ENCODE data around the gene PLRG1.

PLRG1 gene

GRCh38 chr4:154559494-154560418, 9.6 kb upstream of the PLRG1 start:
- Histone ChIP-seq H3K9me3 (ENCODE audit: control insufficient read depth, low read length) (no peaks in the 10 kb centered on the region), H3K27ac (ENCODE audit: insufficient read depth, low read length, poor library complexity, severe bottlenecking) (no peak overlapping the region), H3K4me1 (ENCODE audit: control insufficient read depth, insufficient read depth, low read length, poor library complexity, severe bottlenecking) (no peaks in the 10 kb centered on the region), H3K27me3 (replicated peaks; ENCODE audit: control insufficient read depth, insufficient read depth, low read length, poor library complexity, severe bottlenecking) (no peaks in the 10 kb centered on the region), H3K36me3 (ENCODE audit: control insufficient read depth, insufficient read depth, low read length) (no peaks in the 10 kb centered on the region), H3K4me3 (ENCODE audit: insufficient read depth, low read depth, low read length, poor library complexity, severe bottlenecking) (no peak overlapping the region)
- DNase-seq, result no peak

- Histone ChIP-seq H3K27me3 (replicated peaks; ENCODE audit: control insufficient read depth, insufficient read depth, low read length, poor library complexity, severe bottlenecking) (no peaks in the 10 kb centered on the region), H3K27ac (ENCODE audit: insufficient read depth, low read length, poor library complexity, severe bottlenecking) (no peak overlapping the region), H3K4me1 (ENCODE audit: control insufficient read depth, insufficient read depth, low read length, poor library complexity, severe bottlenecking) (no peaks in the 10 kb centered on the region), H3K4me3 (ENCODE audit: insufficient read depth, low read depth, low read length, poor library complexity, severe bottlenecking) (no peak overlapping the region), H3K36me3 (ENCODE audit: control insufficient read depth, insufficient read depth, low read length) (no peaks in the 10 kb centered on the region), H3K9me3 (ENCODE audit: control insufficient read depth, low read length) (no peaks in the 10 kb centered on the region)
- DNase-seq, result no peak
These were observed 8.9 kb upstream of the PLRG1 start for GRCh38 chr4:154559141-154559493.

- H3K27ac ChIP-seq (ENCODE audit: insufficient read depth, low read length, poor library complexity, severe bottlenecking), result no peak overlapping the region
- H3K36me3 ChIP-seq (ENCODE audit: control insufficient read depth, insufficient read depth, low read length), result peaks cover 7% of the 10 kb centered on the region
- H3K9me3 ChIP-seq (ENCODE audit: control insufficient read depth, low read length), result no peaks in the 10 kb centered on the region
- peak; percentile 40 to 62 (median 51) for DNase-seq
- H3K4me1 ChIP-seq (ENCODE audit: control insufficient read depth, insufficient read depth, low read length, poor library complexity, severe bottlenecking), result peaks cover 15% of the 10 kb centered on the region
- no peaks in the 10 kb centered on the region for H3K27me3 ChIP-seq (replicated peaks; ENCODE audit: control insufficient read depth, insufficient read depth, low read length, poor library complexity, severe bottlenecking)
- H3K4me3 ChIP-seq (ENCODE audit: insufficient read depth, low read depth, low read length, poor library complexity, severe bottlenecking), result no peak overlapping the region
These were observed 1.9 kb upstream of the PLRG1 start for GRCh38 chr4:154551872-154552686.

DNA sequence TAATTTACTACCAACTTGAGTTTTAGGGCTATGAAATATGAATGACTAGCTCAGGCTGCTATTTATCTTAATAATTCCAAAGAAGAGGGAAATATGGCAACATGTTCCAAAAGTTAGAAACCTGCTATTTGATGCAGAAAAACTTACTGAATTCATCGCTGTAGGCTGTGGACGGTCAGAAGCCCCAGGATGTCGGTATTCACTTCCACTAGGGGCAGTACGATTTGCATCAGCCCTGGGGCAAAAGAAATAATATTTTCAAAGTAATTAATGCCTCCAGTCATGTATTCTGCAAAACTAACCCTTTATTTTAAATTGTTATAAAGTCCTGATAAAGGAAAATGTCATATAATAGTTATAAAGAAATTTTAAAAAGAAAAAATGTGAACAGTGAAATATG, 4.5 kb downstream of the PLRG1 start:
- H3K36me3 ChIP-seq (ENCODE audit: control insufficient read depth, insufficient read depth, low read length), result peaks cover 64% of the 10 kb centered on the region
- H3K27me3 ChIP-seq (replicated peaks; ENCODE audit: control insufficient read depth, insufficient read depth, low read length, poor library complexity, severe bottlenecking), result no peaks in the 10 kb centered on the region
- no peak overlapping the region for H3K4me3 ChIP-seq (ENCODE audit: insufficient read depth, low read depth, low read length, poor library complexity, severe bottlenecking)
- no peaks in the 10 kb centered on the region for H3K9me3 ChIP-seq (ENCODE audit: control insufficient read depth, low read length)
- H3K4me1 ChIP-seq (ENCODE audit: control insufficient read depth, insufficient read depth, low read length, poor library complexity, severe bottlenecking), result peaks cover 15% of the 10 kb centered on the region
- no peak overlapping the region for H3K27ac ChIP-seq (ENCODE audit: insufficient read depth, low read length, poor library complexity, severe bottlenecking)
- no peak for DNase-seq

DNA sequence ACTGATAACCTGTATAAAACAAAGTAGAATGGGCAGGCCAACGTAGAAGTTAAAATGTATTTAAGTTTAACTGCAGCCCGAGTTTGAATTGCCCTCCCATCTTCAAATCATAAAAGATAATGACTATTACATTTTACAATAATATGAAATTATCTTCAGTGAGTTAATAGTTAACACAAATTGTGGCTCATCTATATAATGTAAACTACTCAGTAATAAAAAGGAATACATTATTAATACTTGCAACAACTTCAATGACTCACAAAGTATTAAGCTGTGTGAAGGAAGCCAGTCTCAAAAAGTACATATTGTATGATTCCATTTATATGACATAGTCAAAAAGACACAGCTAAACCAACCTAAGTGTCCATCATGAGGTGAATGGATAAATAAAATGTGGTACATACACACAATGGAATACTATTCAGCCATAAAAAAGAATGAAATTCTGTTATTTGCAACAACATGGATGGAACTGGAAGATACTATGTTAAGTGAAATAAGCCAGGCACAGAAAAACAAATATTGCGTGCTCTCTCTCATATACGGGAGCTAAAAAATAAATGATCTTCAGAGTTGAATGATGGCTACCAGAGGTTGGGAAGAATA, 7.8 kb downstream of the PLRG1 start:
- no peak overlapping the region for H3K4me3 ChIP-seq (ENCODE audit: insufficient read depth, low read depth, low read length, poor library complexity, severe bottlenecking)
- DNase-seq, result no peak
- H3K36me3 ChIP-seq (ENCODE audit: control insufficient read depth, insufficient read depth, low read length), result peaks cover 90% of the 10 kb centered on the region
- H3K9me3 ChIP-seq (ENCODE audit: control insufficient read depth, low read length), result no peaks in the 10 kb centered on the region
- no peaks in the 10 kb centered on the region for H3K4me1 ChIP-seq (ENCODE audit: control insufficient read depth, insufficient read depth, low read length, poor library complexity, severe bottlenecking)
- H3K27me3 ChIP-seq (replicated peaks; ENCODE audit: control insufficient read depth, insufficient read depth, low read length, poor library complexity, severe bottlenecking), result no peaks in the 10 kb centered on the region
- H3K27ac ChIP-seq (ENCODE audit: insufficient read depth, low read length, poor library complexity, severe bottlenecking), result no peak overlapping the region

- H3K36me3 ChIP-seq (ENCODE audit: control insufficient read depth, insufficient read depth, low read length), result peaks cover 31% of the 10 kb centered on the region
- no peak overlapping the region for H3K4me3 ChIP-seq (ENCODE audit: insufficient read depth, low read depth, low read length, poor library complexity, severe bottlenecking)
- no peaks in the 10 kb centered on the region for H3K4me1 ChIP-seq (ENCODE audit: control insufficient read depth, insufficient read depth, low read length, poor library complexity, severe bottlenecking)
- H3K27ac ChIP-seq (ENCODE audit: insufficient read depth, low read length, poor library complexity, severe bottlenecking), result no peak overlapping the region
- no peaks in the 10 kb centered on the region for H3K9me3 ChIP-seq (ENCODE audit: control insufficient read depth, low read length)
- no peak for DNase-seq
- H3K27me3 ChIP-seq (replicated peaks; ENCODE audit: control insufficient read depth, insufficient read depth, low read length, poor library complexity, severe bottlenecking), result no peaks in the 10 kb centered on the region
These were observed 15.9 kb downstream of the PLRG1 start for GRCh38 chr4:154534296-154534695.

DNA sequence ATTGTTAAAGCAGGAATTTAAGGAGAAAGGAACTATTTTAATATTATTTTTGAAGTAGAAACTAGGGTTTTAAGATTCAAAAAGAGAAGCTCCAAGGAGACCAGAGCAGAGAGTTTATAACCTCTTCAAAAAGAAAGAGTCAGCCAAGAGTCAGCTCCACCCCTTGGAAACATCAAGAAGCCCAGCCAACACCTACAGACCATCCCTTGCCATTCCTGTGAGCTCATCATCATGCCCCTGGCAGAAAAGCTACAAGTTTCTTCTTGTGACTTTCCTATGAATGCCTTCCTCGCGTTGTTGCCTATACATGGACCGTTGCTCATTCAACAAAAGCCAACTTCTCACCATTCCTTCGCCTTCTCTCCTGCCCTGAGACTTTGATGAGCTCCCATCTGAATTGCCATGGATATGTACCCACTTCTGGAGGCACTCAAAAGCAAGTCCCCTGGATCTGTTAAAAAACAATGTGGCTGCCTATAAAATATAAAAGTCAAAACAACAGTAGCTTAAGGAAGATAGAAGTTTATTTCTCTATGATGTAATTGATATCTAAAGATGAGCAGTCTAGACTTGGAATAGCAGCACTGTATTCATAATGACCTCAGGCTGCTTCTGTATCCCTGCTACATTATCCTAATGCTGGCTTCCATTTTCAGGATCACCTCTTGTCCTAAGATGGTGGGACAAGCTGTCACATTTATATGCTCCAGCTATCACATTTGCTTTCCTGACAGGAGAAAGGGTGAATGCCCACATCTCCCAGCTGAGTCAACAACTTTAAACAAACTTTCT, 20.3 kb downstream of the PLRG1 start:
- Histone ChIP-seq H3K4me1 (ENCODE audit: control insufficient read depth, insufficient read depth, low read length, poor library complexity, severe bottlenecking) (no peaks in the 10 kb centered on the region), H3K27me3 (replicated peaks; ENCODE audit: control insufficient read depth, insufficient read depth, low read length, poor library complexity, severe bottlenecking) (no peaks in the 10 kb centered on the region), H3K27ac (ENCODE audit: insufficient read depth, low read length, poor library complexity, severe bottlenecking) (no peak overlapping the region), H3K36me3 (ENCODE audit: control insufficient read depth, insufficient read depth, low read length) (no peaks in the 10 kb centered on the region), H3K9me3 (ENCODE audit: control insufficient read depth, low read length) (no peaks in the 10 kb centered on the region), H3K4me3 (ENCODE audit: insufficient read depth, low read depth, low read length, poor library complexity, severe bottlenecking) (no peak overlapping the region)
- DNase-seq, result no peak

- Histone ChIP-seq H3K4me3 (ENCODE audit: insufficient read depth, low read depth, low read length, poor library complexity, severe bottlenecking) (no peak overlapping the region), H3K9me3 (ENCODE audit: control insufficient read depth, low read length) (no peaks in the 10 kb centered on the region), H3K27me3 (replicated peaks; ENCODE audit: control insufficient read depth, insufficient read depth, low read length, poor library complexity, severe bottlenecking) (no peaks in the 10 kb centered on the region), H3K36me3 (ENCODE audit: control insufficient read depth, insufficient read depth, low read length) (no peaks in the 10 kb centered on the region), H3K27ac (ENCODE audit: insufficient read depth, low read length, poor library complexity, severe bottlenecking) (no peak overlapping the region), H3K4me1 (ENCODE audit: control insufficient read depth, insufficient read depth, low read length, poor library complexity, severe bottlenecking) (no peaks in the 10 kb centered on the region)
- no peak for DNase-seq
These were observed 21.3 kb downstream of the PLRG1 start for GRCh38 chr4:154528869-154529268.

DNA sequence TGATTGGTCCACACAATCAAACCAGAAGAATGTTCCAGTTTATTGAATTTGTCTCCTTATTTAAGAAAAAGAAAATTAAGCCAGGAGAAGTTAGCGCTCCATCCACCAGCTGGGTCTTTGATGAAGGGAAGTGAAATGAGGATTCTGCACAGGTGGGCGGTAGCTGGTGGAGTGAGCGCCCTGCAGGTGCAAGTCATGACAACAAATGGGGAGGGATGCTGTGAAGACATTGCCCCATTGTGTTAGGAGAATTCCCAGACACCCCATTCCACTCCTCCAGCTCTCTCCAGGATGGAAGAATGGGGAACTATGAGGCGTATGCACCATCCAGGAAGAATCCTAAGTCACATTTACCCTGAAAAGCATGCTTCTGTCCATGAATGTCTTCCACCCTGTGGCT, 22.9 kb downstream of the PLRG1 start:
- DNase-seq, result no peak
- no peak overlapping the region for H3K27ac ChIP-seq (ENCODE audit: insufficient read depth, low read length, poor library complexity, severe bottlenecking)
- H3K4me3 ChIP-seq (ENCODE audit: insufficient read depth, low read depth, low read length, poor library complexity, severe bottlenecking), result no peak overlapping the region
- no peaks in the 10 kb centered on the region for H3K36me3 ChIP-seq (ENCODE audit: control insufficient read depth, insufficient read depth, low read length)
- H3K4me1 ChIP-seq (ENCODE audit: control insufficient read depth, insufficient read depth, low read length, poor library complexity, severe bottlenecking), result no peaks in the 10 kb centered on the region
- no peaks in the 10 kb centered on the region for H3K9me3 ChIP-seq (ENCODE audit: control insufficient read depth, low read length)
- H3K27me3 ChIP-seq (replicated peaks; ENCODE audit: control insufficient read depth, insufficient read depth, low read length, poor library complexity, severe bottlenecking), result no peaks in the 10 kb centered on the region

Measured in effector memory CD4-positive, alpha-beta T cell (primary cell).